GM19193 (cell line): Measurements from ENCODE around the gene SOX5.

Source experiments
- POLR2A ChIP-seq: IDR thresholded peaks from 4 replicates; pipeline ENCODE4 v1.6.1; 2011; ENCODE audit not compliant: insufficient read depth, insufficient read length; ENCODE audit errors: extremely low read depth

Gene SOX5

GRCh38 chr12:23753628-23754365 is 195.7 kb downstream of the SOX5 start:
- no peak for TF ChIP-seq POLR2A

DNA sequence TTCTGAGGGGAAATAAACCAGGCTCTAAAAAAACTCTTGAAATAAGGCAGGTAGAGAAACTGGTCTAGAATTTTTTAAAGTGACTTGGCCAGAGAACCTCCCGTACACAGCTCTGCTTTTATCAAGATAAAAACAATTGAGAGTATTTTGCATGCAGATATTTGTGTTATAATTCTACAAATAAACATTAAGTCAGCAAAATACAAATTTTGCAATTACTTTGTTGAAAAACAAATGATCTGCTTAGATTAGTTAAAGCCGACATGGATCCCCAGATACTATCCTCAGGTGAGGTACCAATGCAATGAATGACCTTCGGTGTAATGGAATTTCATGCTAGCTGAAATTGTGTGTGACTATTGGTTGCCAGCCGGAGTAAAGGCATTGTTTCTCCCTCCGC is 197.2 kb downstream of the SOX5 start:
- no peak for TF ChIP-seq POLR2A

DNA sequence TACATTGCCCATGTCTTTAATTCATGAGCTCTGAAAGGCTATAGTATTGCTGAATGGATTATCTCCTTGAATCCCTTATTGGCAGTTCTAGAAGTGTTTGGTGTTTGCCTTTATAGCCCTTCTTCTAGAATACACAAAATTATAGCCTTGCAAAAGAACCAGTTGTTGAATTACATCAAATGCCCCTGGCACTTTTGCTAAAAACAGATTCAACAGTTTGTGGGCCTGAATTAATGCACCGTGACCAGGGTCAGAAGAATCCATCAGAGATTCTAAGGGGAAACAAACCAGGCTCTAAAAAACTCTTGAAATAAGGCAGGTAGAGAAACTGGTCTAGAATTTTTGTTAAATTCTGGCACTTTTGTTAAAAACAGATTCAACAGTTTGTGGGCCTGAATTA is 197.8 kb downstream of the SOX5 start:
- no peak for TF ChIP-seq POLR2A

- TF ChIP-seq POLR2A, result no peak
These were observed 198.5 kb downstream of the SOX5 start for GRCh38 chr12:23750923-23751322.

GRCh38 chr12:23744696-23745095 is 204.8 kb downstream of the SOX5 start:
- no peak for TF ChIP-seq POLR2A

DNA sequence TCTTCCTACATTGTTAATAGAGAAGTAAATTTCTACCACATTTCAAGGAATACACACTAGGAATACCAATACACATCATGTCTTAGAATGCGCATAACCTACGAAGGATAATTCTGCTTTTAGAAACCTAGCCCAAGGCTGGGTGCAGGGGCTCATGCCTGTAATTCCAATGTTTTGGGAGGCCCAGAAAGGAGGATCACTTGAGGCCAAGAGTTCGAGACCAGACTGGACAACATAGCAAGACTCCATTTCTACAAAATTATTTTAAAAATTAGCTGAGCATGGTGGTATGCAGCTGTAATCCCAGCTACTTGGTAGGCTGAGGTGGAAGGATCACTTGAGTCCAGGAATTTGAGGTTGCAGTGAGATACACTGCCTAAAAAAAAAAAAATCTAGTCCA is 206.9 kb downstream of the SOX5 start:
- TF ChIP-seq POLR2A, result no peak

DNA sequence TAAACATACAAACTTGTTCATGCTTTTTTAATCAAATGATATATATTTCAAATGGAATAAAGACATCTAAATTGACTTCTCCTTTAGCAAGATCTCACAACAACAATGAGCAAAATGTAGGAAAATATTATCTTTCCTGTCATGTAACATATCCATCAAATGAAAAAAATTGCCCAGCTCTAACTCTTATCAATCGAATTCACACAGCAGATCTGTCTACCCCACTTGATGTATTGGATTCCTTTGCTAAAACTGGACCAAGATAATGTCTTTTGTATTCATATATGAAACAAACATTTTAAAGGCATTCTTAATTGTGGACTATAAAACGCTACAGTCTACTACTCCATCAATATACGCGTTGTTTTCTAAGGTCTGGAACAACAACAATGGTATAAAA is 218.0 kb downstream of the SOX5 start:
- TF ChIP-seq POLR2A, result no peak

GRCh38 chr12:23731035-23731434 is 218.4 kb downstream of the SOX5 start:
- TF ChIP-seq POLR2A, result no peak

DNA sequence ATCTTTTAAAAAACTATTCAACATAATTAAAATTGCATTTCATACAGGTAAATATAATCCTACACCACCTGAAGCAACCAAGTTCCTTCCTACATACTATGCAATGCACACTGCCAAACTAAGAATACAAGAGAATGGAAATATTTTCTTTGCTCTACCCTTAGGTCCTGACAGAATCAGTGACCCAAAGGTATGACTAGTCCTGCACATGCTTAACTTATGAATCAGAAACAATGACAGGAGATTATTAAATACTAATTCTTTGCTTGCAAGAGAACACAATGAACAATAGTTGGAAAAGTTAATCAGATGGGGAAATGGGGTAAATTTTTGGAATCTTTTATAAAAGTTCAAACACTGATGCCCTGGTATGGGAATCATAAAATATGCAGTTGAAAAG is 220.1 kb downstream of the SOX5 start:
- no peak for TF ChIP-seq POLR2A

DNA sequence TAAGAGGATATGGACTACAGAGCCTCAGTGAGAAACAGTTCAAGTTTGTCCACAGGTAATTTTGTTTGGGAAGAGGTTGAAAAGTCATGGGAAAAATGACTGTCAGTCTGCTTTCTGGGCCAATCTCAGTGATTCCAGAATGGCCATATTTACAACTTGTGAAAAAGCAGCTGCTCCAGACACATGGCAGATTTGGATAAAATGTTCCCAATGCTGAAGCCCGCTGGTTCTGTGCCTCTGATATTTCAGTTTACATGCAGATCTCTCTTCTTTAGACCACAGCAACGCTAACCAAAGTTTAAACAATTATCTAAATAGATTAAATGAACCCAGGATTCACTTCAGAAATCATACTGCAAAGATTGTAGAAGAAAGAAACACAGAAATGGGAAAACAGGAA is 222.8 kb downstream of the SOX5 start:
- no peak for TF ChIP-seq POLR2A

- TF ChIP-seq POLR2A, result no peak
These were observed 226.8 kb downstream of the SOX5 start for GRCh38 chr12:23722655-23723054.

DNA sequence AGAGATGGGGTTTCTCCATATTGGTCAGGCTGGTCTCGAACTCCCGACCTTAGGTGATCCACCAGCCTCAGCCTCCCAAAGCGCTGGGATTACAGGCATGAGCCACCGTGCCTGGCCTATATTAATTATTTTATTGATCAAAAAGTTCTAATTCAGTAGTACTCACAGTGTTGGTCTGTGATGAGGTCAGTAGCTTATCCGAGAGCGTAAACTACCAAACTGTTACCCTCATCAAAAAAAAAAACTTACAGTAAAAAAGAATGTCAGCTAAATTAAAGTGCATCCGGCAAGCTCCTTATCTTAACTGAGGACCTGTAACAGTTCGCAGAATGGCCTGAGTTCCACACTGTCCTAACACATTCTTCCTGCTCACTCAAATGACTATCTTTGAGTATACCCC is 228.2 kb downstream of the SOX5 start:
- TF ChIP-seq POLR2A, result no peak

- TF ChIP-seq POLR2A, result no peak
These were observed 230.0 kb downstream of the SOX5 start for GRCh38 chr12:23719493-23719892.

DNA sequence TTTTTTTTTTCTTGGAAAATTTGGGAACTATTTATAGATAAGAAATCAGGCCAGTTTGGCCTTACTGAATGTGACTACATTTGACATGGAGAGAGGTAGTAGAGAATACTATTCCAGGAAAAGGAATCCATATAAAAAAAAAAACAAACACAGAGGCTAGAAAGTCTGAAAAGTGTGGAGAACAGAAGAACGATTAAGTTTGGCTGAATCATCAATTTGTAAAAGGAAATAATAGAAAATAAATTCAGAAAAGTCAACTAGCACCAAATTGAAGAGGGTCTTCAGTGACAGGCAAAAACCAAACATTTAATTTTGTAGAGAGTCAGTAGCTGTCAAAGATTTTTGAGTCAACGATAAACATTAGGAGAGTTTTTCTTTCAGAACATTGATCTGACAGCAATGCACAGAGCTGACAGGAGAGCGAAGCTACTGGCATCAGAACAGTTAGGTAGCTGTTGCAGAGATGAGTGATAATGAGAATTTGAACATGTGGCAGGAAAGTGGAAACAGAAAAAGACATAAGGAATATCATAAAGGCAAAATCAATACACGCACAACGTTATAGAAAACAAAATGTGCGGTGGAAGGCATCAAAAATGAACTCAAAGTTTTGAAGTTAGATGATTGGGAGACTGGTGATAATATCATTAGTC is 241.2 kb downstream of the SOX5 start:
- TF ChIP-seq POLR2A, result no peak

DNA sequence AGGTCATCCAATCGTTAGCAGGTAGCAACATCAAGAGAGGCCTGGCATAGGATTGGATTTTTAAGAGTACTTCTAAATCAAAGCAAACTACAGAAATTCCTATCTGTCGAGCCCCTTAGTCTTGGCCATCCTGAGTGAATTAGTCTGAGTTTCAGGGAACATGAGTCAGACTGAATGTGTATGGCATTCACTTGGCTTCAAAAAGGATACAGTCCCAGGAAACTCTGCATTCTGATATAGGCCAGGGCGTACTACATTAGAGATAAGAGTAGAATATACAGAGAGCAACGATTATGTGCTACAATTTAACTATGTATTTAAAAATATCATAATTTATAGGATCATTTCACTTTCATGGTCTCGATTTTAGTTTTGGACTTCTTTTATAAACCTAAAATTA is 242.2 kb downstream of the SOX5 start:
- TF ChIP-seq POLR2A, result no peak
